PFSK-1 (cell line): Measurements from ENCODE around the gene IFTAP.

Experiments
- POLR2AphosphoS5 ChIP-seq: IDR thresholded peaks from 2 replicates; pipeline ENCODE4 v1.6.1; 2012; ENCODE audit warnings: low read depth, mild to moderate bottlenecking, control low read depth, low read length, moderate library complexity
- SIN3A ChIP-seq: IDR thresholded peaks from 2 replicates; pipeline ENCODE4 v1.6.1; 2012; ENCODE audit warnings: mild to moderate bottlenecking, low read length, moderate library complexity, borderline replicate concordance; ENCODE audit not compliant: insufficient read depth
- TAF1 ChIP-seq: IDR thresholded peaks from 2 replicates; pipeline ENCODE4 v1.6.1; 2012; ENCODE audit warnings: low read length, control low read depth, borderline replicate concordance; ENCODE audit not compliant: insufficient read depth
- TF ChIP-seq, protein P1 (sequence below), 2 experiments: IDR thresholded peaks; 2 replicates each; pipeline versions ENCODE4 v1.6.1 to v1.8.0; 2011 to 2012; ENCODE audit warnings: low read depth in 2 of 2, low read length in 2 of 2, control low read depth in 1 of 2, inconsistent platforms in 1 of 2, mild to moderate bottlenecking in 1 of 2, moderate library complexity in 1 of 2; ENCODE audit not compliant: insufficient read depth in 1 of 2

DNA sequence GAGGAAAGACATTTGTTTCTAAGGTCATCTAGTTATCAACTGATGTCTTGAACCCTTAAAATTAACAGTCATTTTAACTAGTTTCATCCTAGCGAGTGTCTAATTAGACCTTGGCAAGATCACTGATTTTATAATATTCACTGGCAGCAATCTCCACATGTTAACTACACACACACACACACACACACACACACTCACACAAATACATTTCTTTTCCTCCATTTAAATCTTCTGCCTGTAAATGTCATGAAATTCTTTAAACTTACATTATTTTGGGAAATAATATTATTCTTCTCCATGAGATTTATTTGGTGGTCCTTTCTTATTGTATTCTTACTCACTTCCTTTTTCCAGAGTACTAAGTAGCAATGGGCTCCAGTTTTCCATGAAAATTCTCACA is 2.9 kb upstream of the IFTAP start:
- TF ChIP-seq, protein P1, sequence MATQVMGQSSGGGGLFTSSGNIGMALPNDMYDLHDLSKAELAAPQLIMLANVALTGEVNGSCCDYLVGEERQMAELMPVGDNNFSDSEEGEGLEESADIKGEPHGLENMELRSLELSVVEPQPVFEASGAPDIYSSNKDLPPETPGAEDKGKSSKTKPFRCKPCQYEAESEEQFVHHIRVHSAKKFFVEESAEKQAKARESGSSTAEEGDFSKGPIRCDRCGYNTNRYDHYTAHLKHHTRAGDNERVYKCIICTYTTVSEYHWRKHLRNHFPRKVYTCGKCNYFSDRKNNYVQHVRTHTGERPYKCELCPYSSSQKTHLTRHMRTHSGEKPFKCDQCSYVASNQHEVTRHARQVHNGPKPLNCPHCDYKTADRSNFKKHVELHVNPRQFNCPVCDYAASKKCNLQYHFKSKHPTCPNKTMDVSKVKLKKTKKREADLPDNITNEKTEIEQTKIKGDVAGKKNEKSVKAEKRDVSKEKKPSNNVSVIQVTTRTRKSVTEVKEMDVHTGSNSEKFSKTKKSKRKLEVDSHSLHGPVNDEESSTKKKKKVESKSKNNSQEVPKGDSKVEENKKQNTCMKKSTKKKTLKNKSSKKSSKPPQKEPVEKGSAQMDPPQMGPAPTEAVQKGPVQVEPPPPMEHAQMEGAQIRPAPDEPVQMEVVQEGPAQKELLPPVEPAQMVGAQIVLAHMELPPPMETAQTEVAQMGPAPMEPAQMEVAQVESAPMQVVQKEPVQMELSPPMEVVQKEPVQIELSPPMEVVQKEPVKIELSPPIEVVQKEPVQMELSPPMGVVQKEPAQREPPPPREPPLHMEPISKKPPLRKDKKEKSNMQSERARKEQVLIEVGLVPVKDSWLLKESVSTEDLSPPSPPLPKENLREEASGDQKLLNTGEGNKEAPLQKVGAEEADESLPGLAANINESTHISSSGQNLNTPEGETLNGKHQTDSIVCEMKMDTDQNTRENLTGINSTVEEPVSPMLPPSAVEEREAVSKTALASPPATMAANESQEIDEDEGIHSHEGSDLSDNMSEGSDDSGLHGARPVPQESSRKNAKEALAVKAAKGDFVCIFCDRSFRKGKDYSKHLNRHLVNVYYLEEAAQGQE (IDR thresholded peaks at IDR 0.05; ENCODE audit: insufficient read depth in 1 of 2, low read depth in 2 of 2, low read length in 2 of 2) = no peak
- TF ChIP-seq POLR2AphosphoS5 = no peak
- no peak for TF ChIP-seq TAF1
- no peak for TF ChIP-seq SIN3A
